ENCODE results near the gene CHEK2.
"Not testable (repeated sequence)": the region's sequence is repeated elsewhere in the genome, so short reads cannot be mapped to it uniquely, and the experiment has no call there.

Gene CHEK2

GRCh38 chr22:28682966-28683365, 58.7 kb downstream of the CHEK2 start:
- Mint-ChIP-seq H3K36me3 (ENCODE audit: low read depth) (peaks cover 19% of the 10 kb centered on the region), H3K27me3 (ENCODE audit: low read depth) (peaks cover 63% of the 10 kb centered on the region)
- not testable (repeated sequence) for H3K27ac Mint-ChIP-seq; H3K9me3 Mint-ChIP-seq; H3K4me3 Mint-ChIP-seq; H3K4me1 Mint-ChIP-seq (ENCODE audit: low read depth)

DNA sequence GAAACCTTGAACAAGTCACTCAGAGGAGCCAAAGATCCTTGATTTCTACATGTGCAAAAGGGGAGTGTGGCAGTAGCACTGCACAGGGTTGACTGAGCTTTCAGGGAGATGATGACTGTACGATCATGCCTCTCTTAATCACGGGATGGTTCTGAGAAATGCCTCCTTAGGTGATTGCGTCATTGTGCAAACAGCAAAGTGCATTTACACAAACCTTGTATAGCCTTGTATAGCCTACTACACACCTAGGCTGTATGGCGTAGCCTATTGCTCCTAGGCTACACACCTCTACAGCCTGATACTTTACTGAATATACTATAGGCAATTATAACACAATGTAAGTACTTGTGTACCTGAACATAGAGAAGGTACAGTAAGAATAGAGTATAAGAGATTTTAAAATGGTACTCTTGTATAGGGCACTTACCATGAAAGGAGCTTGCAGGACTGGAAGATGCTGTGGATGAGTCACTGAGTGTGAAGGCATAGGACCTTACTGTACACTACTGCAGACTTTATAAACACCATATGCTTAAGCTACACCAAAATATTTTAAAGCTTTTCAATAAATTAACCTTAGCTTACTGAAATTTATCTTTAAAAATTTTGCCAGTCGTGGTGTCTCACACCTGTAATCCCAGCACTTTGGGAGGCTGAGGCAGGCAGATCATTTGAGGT, 60.7 kb downstream of the CHEK2 start:
- not testable (repeated sequence) for H3K4me3 Mint-ChIP-seq

GRCh38 chr22:28679611-28680287, 61.9 kb downstream of the CHEK2 start, which contains the start of gene TTC28:
Gene TTC28 (minus strand): TSS chr22:28679840. CDS start chr22:28679723, 117 bp downstream.
- not testable (repeated sequence) for H3K9me3 Mint-ChIP-seq, H3K27ac Mint-ChIP-seq
- H3K27me3 Mint-ChIP-seq (ENCODE audit: low read depth) = peaks cover 77% of the 10 kb centered on the region

More for the DNA sequence above, 60.7 kb downstream of the CHEK2 start:
- H3K27ac Mint-ChIP-seq; H3K9me3 Mint-ChIP-seq; H3K4me1 Mint-ChIP-seq (ENCODE audit: low read depth); H3K36me3 Mint-ChIP-seq (ENCODE audit: low read depth): not testable (repeated sequence)
- peaks cover 71% of the 10 kb centered on the region for H3K27me3 Mint-ChIP-seq (ENCODE audit: low read depth)

DNA sequence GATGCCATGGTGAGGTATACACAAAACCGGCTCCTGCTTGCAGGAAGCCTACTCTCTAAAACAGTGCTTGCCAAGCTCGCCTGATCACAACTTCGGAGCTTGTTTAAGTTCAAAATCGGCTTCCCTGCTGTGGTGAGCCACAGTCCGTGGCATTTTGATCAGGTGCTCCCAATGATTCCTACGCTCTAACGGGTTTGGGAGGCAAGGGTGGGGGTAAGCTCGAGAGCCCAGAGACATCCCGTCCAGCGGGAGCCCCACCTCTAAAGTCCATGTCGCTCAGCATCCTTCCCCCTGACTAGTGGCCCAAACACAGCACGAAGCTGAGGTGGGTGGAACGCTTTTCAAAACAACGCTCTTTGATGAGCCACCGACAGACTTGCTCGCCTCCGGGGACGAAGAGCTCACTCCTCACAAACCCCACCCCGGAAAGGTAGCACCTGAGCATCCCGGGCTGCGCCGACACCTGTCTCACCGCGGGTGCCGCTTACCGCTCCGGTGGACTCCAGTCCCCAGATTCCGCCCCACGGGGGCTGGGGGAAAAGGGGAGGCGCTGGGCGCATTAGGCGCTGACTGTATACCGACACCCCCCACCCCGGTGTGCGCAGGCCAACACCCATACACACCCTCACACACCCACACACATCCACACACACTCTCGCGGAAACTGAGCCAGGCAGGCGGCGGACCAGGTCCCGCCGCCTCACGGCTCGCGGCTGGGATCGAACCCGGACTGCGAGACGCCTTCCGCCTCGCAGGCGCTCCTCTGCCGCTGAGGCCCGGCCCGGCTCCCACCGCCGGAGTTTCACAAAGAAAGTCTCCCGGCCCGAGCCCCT, 62.6 kb downstream of the CHEK2 start:
- not testable (repeated sequence) for H3K9me3 Mint-ChIP-seq

More at GRCh38 chr22:28679611-28680287, 61.9 kb downstream of the CHEK2 start, which contains the start of gene TTC28:
- H3K4me3 Mint-ChIP-seq = peak within 1 kb of the TSS; percentile 79
- peaks cover 10% of the 10 kb centered on the region for H3K4me1 Mint-ChIP-seq (ENCODE audit: low read depth)
- not testable (repeated sequence) for H3K36me3 Mint-ChIP-seq (ENCODE audit: low read depth)

GRCh38 chr22:28678170-28678569, 63.5 kb downstream of the CHEK2 start:
- H3K9me3 Mint-ChIP-seq; H3K36me3 Mint-ChIP-seq (ENCODE audit: low read depth); H3K27ac Mint-ChIP-seq; H3K4me3 Mint-ChIP-seq: not testable (repeated sequence)
- Mint-ChIP-seq H3K4me1 (ENCODE audit: low read depth) (peaks cover 22% of the 10 kb centered on the region), H3K27me3 (ENCODE audit: low read depth) (peaks cover 84% of the 10 kb centered on the region)

More for the DNA sequence above, 62.6 kb downstream of the CHEK2 start:
- not testable (repeated sequence) for H3K27ac Mint-ChIP-seq; H3K36me3 Mint-ChIP-seq (ENCODE audit: low read depth)
- peak overlapping the region; percentile 58 for H3K4me3 Mint-ChIP-seq
- H3K27me3 Mint-ChIP-seq (ENCODE audit: low read depth) = peaks cover 84% of the 10 kb centered on the region
- peaks cover 16% of the 10 kb centered on the region for H3K4me1 Mint-ChIP-seq (ENCODE audit: low read depth)

GRCh38 chr22:28674121-28674563, 67.5 kb downstream of the CHEK2 start:
- H3K9me3 Mint-ChIP-seq = peaks cover 22% of the 10 kb centered on the region
- peaks cover 9% of the 10 kb centered on the region for H3K36me3 Mint-ChIP-seq (ENCODE audit: low read depth)
- H3K27me3 Mint-ChIP-seq (ENCODE audit: low read depth) = peaks cover 78% of the 10 kb centered on the region
- H3K4me1 Mint-ChIP-seq (ENCODE audit: low read depth) = peaks cover 24% of the 10 kb centered on the region
- peak overlapping the region; percentile 98 for H3K27ac Mint-ChIP-seq
- H3K4me3 Mint-ChIP-seq = peak overlapping the region; percentile 75

DNA sequence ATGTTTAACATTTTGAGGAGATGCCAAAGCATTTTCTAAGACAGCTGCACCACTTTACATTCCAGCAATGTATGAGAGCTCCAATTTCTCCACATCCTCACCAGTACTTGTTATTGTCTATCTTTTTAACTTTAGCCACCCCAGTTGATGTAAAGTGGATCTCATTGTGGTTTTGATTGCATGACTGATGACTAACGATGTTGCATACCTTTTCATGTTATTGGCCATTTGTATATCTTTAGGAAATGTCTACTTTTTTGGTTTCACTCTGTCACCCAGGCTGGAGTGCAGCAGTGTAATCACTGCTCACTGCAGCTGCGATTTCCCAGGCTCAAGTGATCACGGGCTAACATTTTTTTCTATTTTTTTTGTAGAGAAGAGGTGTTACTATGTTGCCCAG, 70.9 kb downstream of the CHEK2 start:
- peaks cover 9% of the 10 kb centered on the region for H3K36me3 Mint-ChIP-seq (ENCODE audit: low read depth)
- H3K4me1 Mint-ChIP-seq (ENCODE audit: low read depth) = peaks cover 21% of the 10 kb centered on the region
- H3K27me3 Mint-ChIP-seq (ENCODE audit: low read depth) = peaks cover 54% of the 10 kb centered on the region
- H3K4me3 Mint-ChIP-seq = no peak overlapping the region
- peaks cover 22% of the 10 kb centered on the region for H3K9me3 Mint-ChIP-seq
- H3K27ac Mint-ChIP-seq = no peak overlapping the region

GRCh38 chr22:28670161-28670560, 71.5 kb downstream of the CHEK2 start:
- peaks cover 21% of the 10 kb centered on the region for H3K4me1 Mint-ChIP-seq (ENCODE audit: low read depth)

DNA sequence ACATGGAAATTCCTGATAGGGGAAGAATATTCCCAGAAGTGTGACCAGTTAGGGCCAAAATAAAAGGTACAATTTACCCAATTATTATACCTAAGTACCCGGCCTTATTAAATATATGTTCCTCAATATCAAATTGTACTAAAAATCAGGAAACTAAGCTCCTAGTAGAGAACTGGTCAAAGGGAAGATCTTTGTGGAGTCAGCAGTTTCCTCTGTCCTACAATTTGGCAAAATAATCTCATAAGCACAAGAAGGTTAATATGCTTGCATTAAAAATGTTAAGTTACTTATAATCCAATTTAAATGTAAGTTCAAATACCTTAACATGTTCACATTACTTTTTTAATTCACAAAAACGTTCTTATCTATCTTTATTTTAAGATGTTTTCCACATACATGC, 72.2 kb downstream of the CHEK2 start:
- peaks cover 40% of the 10 kb centered on the region for H3K27me3 Mint-ChIP-seq (ENCODE audit: low read depth)
- no peak overlapping the region for H3K27ac Mint-ChIP-seq
- H3K4me1 Mint-ChIP-seq (ENCODE audit: low read depth) = peaks cover 15% of the 10 kb centered on the region
- peaks cover 22% of the 10 kb centered on the region for H3K9me3 Mint-ChIP-seq
- peaks cover 9% of the 10 kb centered on the region for H3K36me3 Mint-ChIP-seq (ENCODE audit: low read depth)
- H3K4me3 Mint-ChIP-seq = no peak overlapping the region

More at GRCh38 chr22:28670161-28670560, 71.5 kb downstream of the CHEK2 start:
- no peak overlapping the region for H3K27ac Mint-ChIP-seq
- H3K27me3 Mint-ChIP-seq (ENCODE audit: low read depth) = peaks cover 48% of the 10 kb centered on the region
- peaks cover 22% of the 10 kb centered on the region for H3K9me3 Mint-ChIP-seq
- no peak overlapping the region for H3K4me3 Mint-ChIP-seq
- peaks cover 9% of the 10 kb centered on the region for H3K36me3 Mint-ChIP-seq (ENCODE audit: low read depth)

DNA sequence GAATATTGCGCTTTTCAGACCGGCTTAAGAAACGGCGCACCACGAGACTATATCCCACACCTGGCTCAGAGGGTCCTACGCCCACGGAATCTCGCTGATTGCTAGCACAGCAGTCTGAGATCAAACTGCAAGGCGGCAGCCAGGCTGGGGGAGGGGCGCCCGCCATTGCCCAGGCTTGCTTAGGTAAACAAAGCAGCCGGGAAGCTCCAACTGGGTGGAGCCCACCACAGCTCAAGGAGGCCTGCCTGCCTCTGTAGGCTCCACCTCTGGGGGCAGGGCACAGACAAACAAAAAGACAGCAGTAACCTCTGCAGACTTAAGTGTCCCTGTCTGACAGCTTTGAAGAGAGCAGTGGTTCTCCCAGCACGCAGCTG, 78.1 kb downstream of the CHEK2 start:
- peaks cover 22% of the 10 kb centered on the region for H3K27me3 Mint-ChIP-seq (ENCODE audit: low read depth)
- H3K4me1 Mint-ChIP-seq (ENCODE audit: low read depth); H3K27ac Mint-ChIP-seq; H3K9me3 Mint-ChIP-seq; H3K36me3 Mint-ChIP-seq (ENCODE audit: low read depth); H3K4me3 Mint-ChIP-seq: not testable (repeated sequence)

DNA sequence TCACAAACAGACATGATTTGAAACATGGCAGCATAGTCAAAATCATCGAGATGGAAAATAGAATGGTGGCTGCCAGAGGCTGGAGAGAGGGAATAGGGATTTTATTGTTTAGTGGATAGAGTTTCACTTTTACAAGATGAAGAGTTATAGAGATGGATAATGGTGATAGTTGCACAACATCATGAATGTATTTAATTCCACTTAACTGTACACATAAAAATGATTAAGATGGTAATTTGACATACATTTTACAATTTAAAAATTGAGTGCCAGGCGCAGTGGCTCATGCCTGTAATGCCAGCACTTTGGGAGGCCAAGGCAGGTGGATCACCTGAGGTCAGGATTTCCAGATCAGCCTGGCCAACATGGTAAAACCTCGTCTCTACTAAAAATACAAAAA, 83.2 kb downstream of the CHEK2 start:
- Mint-ChIP-seq H3K36me3 (ENCODE audit: low read depth) (no peaks in the 10 kb centered on the region), H3K27ac (no peak overlapping the region), H3K27me3 (ENCODE audit: low read depth) (peaks cover 65% of the 10 kb centered on the region)

DNA sequence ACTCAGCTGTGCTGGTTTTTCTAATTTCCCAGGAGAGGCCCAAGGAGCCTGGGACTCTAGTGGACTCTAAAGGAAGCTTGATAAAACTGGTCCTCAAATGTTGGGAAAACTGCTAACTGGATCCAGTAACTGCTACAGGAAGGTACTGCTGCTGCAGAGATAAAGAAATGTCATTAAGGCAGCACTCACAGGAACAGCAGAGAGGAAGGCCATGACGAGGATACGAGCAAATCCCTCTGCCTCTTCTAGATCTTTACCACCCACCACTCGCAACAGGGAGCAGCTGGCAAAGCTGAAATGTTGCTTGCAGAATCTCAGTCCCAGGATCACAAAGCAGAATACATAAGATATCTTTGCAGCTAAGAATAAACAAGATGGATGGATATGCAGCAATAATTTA, 85.4 kb downstream of the CHEK2 start:
- no peaks in the 10 kb centered on the region for H3K9me3 Mint-ChIP-seq
- H3K36me3 Mint-ChIP-seq (ENCODE audit: low read depth) = no peaks in the 10 kb centered on the region
- no peaks in the 10 kb centered on the region for H3K4me1 Mint-ChIP-seq (ENCODE audit: low read depth)
- peaks cover 76% of the 10 kb centered on the region for H3K27me3 Mint-ChIP-seq (ENCODE audit: low read depth)
- no peak overlapping the region for H3K27ac Mint-ChIP-seq
- no peak overlapping the region for H3K4me3 Mint-ChIP-seq

More for the DNA sequence above, 83.2 kb downstream of the CHEK2 start:
- no peaks in the 10 kb centered on the region for H3K4me1 Mint-ChIP-seq (ENCODE audit: low read depth)
- H3K4me3 Mint-ChIP-seq = no peak overlapping the region
- H3K9me3 Mint-ChIP-seq = peaks cover 4% of the 10 kb centered on the region

- Mint-ChIP-seq H3K9me3 (no peaks in the 10 kb centered on the region), H3K4me3 (no peak overlapping the region), H3K27me3 (ENCODE audit: low read depth) (peaks cover 83% of the 10 kb centered on the region), H3K4me1 (ENCODE audit: low read depth) (no peaks in the 10 kb centered on the region), H3K36me3 (ENCODE audit: low read depth) (no peaks in the 10 kb centered on the region), H3K27ac (no peak overlapping the region)
These were observed 91.2 kb downstream of the CHEK2 start for GRCh38 chr22:28650463-28650862.

GRCh38 chr22:28648792-28649191, 92.8 kb downstream of the CHEK2 start:
- H3K27me3 Mint-ChIP-seq (ENCODE audit: low read depth) = peaks cover 74% of the 10 kb centered on the region
- no peaks in the 10 kb centered on the region for H3K36me3 Mint-ChIP-seq (ENCODE audit: low read depth)
- H3K9me3 Mint-ChIP-seq = no peaks in the 10 kb centered on the region
- H3K27ac Mint-ChIP-seq = no peak overlapping the region
- H3K4me3 Mint-ChIP-seq = no peak overlapping the region
- no peaks in the 10 kb centered on the region for H3K4me1 Mint-ChIP-seq (ENCODE audit: low read depth)
